GM21390 (cell line): ENCODE data around the gene CHD5.

Source experiments
- ATAC-seq: cut with Tn5 transposase; IDR thresholded peaks from one replicate; pipeline ENCODE4 v1.9.1; 2021; ENCODE audit not compliant: unreplicated experiment

The CHD5 gene

GRCh38 chr1:6134206-6134605, 45.9 kb downstream of the CHD5 start:
- ATAC-seq, result no peak

- ATAC-seq, result no peak
Measured at GRCh38 chr1:6133146-6133895, 46.8 kb downstream of the CHD5 start.

GRCh38 chr1:6131561-6131960, 48.6 kb downstream of the CHD5 start:
- ATAC-seq, result no peak

- no peak for ATAC-seq
Measured at GRCh38 chr1:6130596-6130995, 49.5 kb downstream of the CHD5 start.

- no peak for ATAC-seq
Measured at GRCh38 chr1:6130036-6130435, 50.1 kb downstream of the CHD5 start.

GRCh38 chr1:6129313-6129712, 50.8 kb downstream of the CHD5 start:
- no peak for ATAC-seq

- no peak for ATAC-seq
Measured at GRCh38 chr1:6128276-6129081, 51.6 kb downstream of the CHD5 start.

GRCh38 chr1:6127587-6128163, 52.4 kb downstream of the CHD5 start:
- ATAC-seq, result no peak

- ATAC-seq, result no peak
Measured at GRCh38 chr1:6126521-6127067, 53.5 kb downstream of the CHD5 start.

- no peak for ATAC-seq
Measured at GRCh38 chr1:6126028-6126427, 54.1 kb downstream of the CHD5 start.

- ATAC-seq, result no peak
Measured at GRCh38 chr1:6125366-6125765, 54.8 kb downstream of the CHD5 start.

GRCh38 chr1:6124746-6125365, 55.3 kb downstream of the CHD5 start:
- ATAC-seq, result no peak

GRCh38 chr1:6124341-6124740, 55.8 kb downstream of the CHD5 start:
- no peak for ATAC-seq

- no peak for ATAC-seq
Measured at GRCh38 chr1:6123816-6124215, 56.3 kb downstream of the CHD5 start.

- ATAC-seq, result no peak
Measured at GRCh38 chr1:6123083-6123482, 57.0 kb downstream of the CHD5 start.

GRCh38 chr1:6121651-6122370, 58.3 kb downstream of the CHD5 start:
- ATAC-seq, result no peak

- no peak for ATAC-seq
Measured at GRCh38 chr1:6121021-6121421, 59.1 kb downstream of the CHD5 start.

GRCh38 chr1:6118415-6118814, 61.7 kb downstream of the CHD5 start:
- ATAC-seq, result no peak

GRCh38 chr1:6117624-6118023, 62.5 kb downstream of the CHD5 start:
- ATAC-seq, result no peak

- ATAC-seq, result no peak
Measured at GRCh38 chr1:6117064-6117463, 63.1 kb downstream of the CHD5 start.

GRCh38 chr1:6116137-6116536, 64.0 kb downstream of the CHD5 start:
- ATAC-seq, result no peak
